GM10847 (cell line): ENCODE data around the gene RBFOX2.

Experiments
- POLR2A ChIP-seq: IDR thresholded peaks from 2 replicates; pipeline ENCODE4 v1.6.1; 2011; ENCODE audit not compliant: insufficient read length; ENCODE audit errors: extremely low read depth

Gene RBFOX2

DNA sequence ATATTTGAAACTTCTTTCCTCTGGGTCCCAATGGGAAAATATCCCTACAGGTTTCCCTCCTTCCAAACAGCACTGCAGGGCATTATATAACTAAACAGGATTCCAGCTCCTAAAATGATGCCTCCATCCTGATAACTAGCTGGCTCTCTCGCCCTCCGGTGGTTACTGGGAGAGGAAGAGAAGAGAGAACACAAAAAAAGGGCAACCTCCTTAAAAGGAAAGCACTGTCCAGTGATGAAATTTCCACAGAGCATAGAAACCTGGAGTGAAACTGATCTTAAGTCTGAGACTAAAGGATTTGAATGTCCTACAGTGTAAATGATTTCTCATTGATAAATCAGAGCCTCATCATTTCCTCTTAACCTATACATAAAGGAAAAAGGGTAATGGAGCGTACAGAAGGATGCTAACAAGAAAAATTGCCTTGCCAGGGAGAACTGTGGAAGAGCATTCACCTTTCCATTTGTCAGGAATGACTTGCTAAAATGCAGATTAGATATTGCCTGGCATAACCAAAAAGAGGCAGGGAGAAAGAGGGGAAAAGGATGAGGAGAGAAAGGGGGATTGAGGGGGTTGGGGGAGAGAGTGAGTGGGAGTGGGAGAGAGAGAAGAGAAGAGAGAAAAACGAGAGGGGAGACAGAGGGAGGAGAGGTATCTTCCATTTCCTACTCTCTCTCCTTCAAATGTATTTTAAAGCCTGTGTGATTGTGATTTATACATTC lies 189.6 kb downstream of the RBFOX2 start:
- no peak for TF ChIP-seq POLR2A

DNA sequence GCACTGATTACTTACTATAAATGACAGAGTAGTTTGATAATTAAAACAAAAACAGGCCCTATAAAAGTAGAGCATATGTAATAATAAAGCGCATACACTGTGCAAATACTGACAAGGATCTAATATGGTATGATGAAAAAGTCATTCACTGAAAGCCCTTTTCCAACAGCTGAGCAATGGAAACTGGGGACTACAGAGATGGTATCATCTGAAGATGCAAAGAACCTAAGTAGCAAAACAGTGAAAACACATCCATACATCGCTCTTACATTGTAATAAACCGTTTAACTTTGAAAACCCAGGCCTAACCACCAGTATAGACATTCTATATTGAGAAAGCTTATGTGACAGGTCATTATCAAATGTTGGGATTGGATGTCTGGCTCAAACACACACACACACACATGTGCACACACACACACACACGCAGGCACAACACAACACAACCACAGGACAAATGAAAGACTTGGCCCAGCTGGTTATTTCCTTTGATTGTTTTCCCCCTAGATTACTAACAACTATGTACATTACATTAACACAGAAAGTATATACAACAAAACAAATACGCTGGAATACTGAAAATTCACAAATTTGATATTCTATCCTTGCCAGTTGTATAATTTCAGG lies 191.4 kb downstream of the RBFOX2 start:
- TF ChIP-seq POLR2A, result no peak

DNA sequence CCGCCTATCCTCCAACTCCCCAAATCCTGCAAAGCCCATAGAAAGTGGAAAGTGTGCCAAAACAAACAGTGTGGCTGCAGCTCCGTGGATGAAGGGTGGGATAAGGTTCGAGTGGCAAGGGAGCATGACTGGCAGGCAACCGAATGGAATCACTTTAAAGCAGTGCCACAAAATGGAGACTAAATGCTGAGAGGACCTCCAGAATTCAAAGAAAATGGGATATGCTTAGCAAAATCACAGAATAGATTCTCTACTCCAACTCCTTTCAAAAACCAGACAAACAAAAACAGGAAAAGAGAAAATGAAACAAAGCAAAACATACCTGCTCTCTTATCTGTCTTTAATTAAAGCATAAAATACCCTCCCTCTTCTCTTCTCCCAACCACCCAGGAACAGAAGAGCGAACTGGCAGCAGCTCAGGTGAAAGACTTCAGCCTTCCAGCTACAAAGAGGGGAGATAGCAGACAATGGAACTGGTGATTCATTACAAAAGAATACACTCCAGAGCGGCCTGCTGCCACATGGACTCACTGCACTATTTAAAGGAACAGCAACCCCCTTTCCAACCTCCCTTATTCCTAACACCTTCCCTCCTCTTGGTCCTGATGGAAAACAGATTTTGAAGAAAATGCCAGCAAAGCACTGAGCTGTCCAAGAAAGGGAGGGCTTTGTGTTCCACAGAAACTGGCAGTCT lies 192.5 kb downstream of the RBFOX2 start:
- no peak for TF ChIP-seq POLR2A

DNA sequence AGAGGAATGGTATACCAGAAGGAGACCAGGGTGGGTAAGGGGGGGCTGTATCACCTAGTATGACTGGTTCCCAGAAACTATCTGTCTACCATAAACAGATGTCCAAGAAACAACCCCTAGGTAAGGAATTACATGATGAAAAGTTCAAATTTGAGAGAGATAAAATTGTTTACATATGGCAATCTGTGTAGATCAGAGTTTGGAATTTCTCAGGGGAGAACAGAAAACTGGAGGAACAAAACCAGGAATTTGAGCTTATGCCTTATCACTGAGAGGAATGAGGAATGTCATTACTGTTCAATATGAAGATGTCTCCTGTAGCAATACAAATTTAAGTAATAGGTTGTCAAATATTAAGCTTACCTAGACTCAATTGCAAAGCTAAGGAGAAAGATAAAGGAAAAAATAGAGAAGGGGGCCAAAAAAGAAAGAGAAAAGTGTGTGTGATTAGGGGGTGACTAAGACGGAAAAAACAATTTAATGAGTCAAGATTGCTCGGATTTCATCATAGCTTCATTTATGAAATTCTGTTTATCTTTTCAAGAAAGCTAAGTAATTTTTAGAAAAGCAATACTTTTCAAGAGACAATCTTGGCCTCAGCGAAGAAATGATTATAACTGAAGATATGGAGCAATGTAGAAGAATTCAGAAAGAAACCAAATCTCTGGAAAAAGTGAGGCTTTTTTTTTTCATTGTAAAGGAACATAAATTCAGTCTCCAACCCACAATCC lies 193.2 kb downstream of the RBFOX2 start:
- no peak for TF ChIP-seq POLR2A

DNA sequence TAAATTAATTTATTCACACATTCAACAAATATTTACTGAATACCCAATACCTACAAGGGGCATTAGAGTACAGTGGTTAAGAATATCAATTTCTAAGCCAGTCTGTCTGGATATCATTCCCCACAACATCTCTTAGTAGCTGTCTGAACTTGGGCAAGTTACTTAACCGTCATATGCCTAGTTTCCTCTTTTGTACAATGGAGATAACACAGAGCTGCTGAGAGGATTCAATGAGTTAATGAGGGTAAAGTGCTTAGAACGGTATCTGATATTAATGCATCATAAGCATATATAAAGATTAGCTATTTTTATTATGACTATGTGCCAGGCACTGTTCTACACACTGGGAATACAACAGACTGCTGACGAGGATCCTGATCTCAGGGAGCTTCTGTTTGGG lies 194.6 kb downstream of the RBFOX2 start:
- TF ChIP-seq POLR2A, result no peak

DNA sequence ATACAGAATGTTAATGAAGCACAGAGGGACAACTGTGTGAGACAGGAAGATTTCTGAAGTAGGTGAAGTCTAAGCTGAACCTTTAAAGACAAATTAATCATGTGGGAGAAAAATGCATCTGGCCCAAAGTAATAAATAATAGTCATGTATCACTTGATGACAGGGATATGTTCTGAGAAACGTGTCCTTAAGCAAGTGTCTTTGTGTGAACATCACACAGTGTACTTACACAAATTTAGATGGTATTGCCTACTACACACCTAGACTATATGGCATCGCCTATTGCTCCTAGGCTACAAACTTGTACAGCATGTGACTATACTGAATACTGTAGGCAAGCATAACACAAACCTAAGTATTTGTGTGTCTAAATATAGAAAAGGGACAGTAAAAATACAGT lies 198.3 kb downstream of the RBFOX2 start:
- TF ChIP-seq POLR2A, result no peak

DNA sequence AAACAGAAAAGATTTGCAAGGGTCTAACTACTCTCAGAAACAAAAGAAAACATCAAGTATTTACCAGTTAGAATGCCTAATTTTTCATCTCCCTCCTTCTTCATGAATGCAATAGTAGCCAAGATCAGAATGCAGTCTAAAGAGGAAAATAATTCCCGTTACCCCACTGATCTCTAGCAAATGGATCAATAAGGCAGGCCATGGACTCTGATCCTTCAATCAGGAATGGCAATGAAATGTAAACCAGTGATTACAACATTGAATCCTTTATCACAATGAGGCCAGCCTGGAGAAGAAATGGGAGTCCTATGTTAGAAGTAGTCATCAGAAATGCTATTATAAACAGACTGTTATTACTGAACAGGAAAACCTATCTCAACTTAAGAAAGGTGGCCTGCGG lies 204.4 kb downstream of the RBFOX2 start:
- no peak for TF ChIP-seq POLR2A

DNA sequence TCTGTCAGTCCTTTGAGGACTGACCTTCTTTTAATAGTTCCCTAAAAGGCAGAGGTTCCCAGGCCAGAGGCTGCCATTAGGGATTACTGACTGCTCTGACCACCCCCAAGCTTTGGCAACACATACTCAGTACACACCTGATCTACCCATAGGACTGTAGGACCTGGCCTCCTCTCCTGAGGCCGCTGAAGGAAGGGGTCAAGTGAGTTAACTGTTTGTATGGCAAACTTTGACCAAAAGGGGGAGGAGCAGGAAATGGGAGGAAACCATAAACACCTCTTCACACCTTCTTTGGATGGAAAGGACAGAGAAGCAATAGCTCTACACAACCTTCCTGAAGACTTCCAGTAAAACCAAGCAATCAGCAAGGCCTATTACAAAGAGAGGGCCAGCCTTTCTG lies 207.0 kb downstream of the RBFOX2 start:
- no peak for TF ChIP-seq POLR2A

DNA sequence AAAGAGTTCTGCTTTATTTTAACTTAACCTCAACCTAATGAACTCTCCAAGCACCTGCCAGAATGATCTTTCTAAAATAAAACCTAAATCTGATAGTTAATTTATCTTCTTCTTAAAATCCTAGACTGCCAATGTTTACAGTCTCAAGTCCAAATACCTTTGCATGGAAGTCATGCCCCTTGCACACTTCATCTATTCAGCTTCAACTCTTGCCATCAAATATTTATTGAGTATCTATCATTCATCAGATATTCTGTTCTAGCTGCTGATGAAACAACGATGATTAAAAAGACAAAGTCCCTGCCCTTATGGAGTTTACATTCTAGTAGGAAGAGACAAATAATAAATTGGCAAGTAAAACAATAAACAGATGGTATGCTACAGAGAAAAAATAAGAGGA lies 209.2 kb downstream of the RBFOX2 start:
- TF ChIP-seq POLR2A, result no peak

DNA sequence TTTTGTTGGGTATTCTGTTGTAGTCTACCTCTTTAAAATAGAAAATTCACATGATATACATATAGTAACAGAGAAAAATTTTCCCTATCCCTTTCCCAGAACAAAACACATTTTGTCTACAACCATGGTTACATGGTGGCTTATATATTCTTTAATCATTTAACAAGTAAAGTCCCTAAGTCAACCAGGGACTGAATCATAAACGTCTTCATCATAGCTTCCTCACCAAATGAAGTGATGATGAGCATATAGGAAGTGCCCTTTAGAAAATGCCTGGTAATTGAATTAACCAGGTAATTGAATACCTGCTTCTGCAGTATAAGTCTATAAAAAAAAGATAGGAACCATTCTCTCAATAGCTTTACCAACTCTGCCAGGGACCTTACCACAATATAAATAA lies 209.7 kb downstream of the RBFOX2 start:
- TF ChIP-seq POLR2A, result no peak

DNA sequence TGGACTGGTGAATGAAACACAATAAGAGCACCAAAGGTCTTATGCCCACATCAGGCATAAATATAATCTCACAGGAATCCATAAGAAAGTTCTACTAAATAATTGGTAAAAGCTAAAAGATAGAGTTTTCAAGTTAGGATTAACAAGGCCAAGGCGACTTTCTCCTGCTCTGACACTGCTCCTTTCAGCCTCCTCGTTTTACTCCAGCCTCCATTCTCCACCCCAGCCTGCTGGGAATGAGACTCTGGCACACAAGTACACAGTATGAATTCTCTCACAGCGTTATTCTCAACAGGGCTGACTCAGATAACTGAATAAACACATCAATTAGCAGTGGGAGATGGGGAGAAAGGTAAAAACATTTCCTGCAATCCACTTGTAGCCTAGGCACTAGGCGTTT lies 216.0 kb downstream of the RBFOX2 start:
- no peak for TF ChIP-seq POLR2A

DNA sequence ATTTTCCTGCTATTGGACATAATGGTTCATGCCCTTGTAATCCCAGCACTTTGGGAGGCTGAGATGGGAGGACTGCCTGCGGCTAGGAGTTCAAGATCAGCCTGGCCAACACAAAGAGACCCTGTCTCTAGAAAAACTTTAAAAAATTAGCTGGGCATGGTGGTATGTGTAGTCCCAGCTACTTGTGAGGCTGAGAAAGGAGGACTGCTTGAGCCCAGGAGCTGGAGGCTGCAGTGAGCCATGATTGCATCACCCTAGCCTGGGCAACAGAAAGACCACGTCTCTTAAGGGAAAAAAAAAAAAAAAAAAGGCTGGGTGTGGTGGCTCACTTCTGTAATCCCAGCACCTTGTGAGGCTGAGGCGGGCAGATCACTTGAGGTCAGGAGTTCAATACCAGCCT lies 217.0 kb downstream of the RBFOX2 start:
- TF ChIP-seq POLR2A, result no peak

DNA sequence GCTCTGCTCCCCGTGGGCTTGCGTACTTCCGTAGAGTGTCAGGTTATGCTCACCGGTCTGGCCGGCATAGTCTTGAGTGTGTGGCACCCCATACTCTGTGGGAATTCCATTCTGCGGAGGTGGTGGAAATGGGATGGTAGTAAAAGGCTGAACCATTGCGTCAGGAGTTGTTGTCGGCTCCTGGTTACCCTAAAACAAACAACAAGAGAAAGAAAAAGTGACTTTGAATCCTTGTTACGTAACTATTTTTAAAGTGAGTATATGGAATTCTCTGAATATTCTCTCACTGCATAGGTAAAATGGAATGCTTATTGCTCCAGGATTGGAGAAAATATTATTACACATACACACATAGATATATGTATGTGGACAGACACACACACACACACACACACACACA lies 218.8 kb downstream of the RBFOX2 start:
- no peak for TF ChIP-seq POLR2A

DNA sequence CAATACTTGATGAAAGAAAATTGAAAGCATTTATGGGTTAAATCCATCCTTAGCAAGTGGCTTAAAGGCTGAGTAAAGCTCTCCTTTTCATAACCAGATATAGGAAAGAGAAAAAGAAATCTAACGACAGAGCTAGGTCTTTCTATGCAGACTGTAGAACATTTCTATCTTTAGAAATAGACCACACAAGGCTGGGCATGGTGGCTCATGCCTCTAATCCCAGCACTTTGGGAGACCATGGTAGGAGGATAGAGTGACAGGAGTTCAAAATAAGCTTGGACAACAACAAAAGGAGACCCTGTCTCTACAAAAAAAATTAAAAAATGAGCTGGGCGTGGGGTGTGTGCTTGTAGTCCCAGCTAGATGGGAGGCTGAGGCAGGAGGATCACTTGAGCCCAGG lies 220.2 kb downstream of the RBFOX2 start:
- TF ChIP-seq POLR2A, result no peak

DNA sequence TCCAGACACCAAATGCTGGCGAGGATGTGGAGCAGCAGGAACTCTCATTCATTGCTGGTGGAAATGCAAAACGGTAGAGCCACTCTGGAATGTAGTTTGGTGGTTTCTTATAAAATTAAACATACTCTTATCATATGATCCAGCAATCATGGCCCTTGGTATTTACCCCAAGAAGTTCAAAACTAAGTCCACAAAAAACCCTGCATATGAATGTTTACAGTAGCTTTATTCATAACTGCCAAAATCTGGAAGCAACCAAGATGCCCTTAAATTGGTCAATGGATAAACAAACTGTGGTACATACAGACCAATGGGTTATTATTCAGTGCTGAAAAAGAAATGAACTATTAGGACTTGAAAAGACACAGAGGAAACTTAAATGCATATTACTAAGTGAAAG lies 223.2 kb downstream of the RBFOX2 start:
- TF ChIP-seq POLR2A, result no peak

DNA sequence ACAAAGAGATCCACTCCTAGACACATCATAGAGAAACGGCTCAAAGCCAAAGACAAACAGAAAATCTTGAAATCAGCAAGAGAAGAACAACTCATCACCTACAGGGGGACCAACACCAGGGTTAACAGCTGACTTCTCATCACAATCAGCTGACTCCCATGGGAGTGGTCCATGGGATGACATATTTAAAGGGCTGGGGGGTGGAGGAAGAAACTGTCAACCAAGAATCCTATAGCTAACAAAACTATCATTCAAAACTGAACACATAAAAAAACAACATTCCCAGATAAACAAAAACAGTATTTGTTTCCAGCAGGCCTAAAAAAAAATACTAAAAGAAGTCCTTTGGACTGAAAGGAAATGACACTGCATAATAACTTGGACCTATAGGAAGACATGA lies 224.2 kb downstream of the RBFOX2 start:
- no peak for TF ChIP-seq POLR2A
